AG04450 (cell line): ENCODE results near the gene LRRK1. TPM values are rescaled to one million over a fixed set of nuclear protein-coding genes. Genes with fewer than 3 reads are reported as not detected.

Experiments used
- CTCF ChIA-PET: fragments of 300-600, 350-600 bp; formaldehyde crosslinking; extraction: SDS; loops from one replicate; lab custom pipeline; 2022; ENCODE audit warnings: antibody characterized with exemption, inconsistent platforms; lab: Charles Lee
- POLR2A ChIA-PET: fragments of 350-600 bp; formaldehyde crosslinking; extraction: SDS; loops from one replicate; lab custom pipeline; 2021; ENCODE audit warnings: antibody characterized with exemption, inconsistent platforms; lab: Yijun Ruan, JAX
- DNase-seq: peaks from one replicate; pipeline ENCODE4 v3.0.0-alpha.2; 2011; ENCODE audit warnings: low read depth, low spot score
- H3K27ac ChIP-seq: one replicate; pipeline ENCODE4 v1.5.1; 2012; ENCODE audit warnings: low read depth, low read length, control low read depth
- H3K27me3 ChIP-seq: one replicate; pipeline ENCODE4 v1.6.0; 2012; ENCODE audit warnings: low read length; ENCODE audit not compliant: control insufficient read depth, insufficient read depth
- H3K4me3 ChIP-seq: 2 replicates; pipeline ENCODE4 v1.5.1; 2011; ENCODE audit warnings: mild to moderate bottlenecking, low read depth, low read length, control low read depth
- H3K9me3 ChIP-seq: 2 replicates; pipeline ENCODE4 v1.5.1; 2012; ENCODE audit warnings: low read length; ENCODE audit not compliant: control insufficient read depth, insufficient read depth
- polyA plus RNA-seq: library from polyadenylated mRNA; depleted of rRNA; stranded (reverse); fragments of >200 nt; gene quantifications from 2 replicates; pipeline ENCODE4 v1.2.3, GENCODE V29; 2011
- TF ChIP-seq, protein P1 (sequence below): IDR thresholded peaks from 2 replicates; pipeline ENCODE4 v1.5.1; 2011; ENCODE audit warnings: low read depth, low read length, control low read depth, inconsistent platforms

The LRRK1 gene
- polyA plus RNA-seq, 1 experiment = 5.6 TPM

DNA sequence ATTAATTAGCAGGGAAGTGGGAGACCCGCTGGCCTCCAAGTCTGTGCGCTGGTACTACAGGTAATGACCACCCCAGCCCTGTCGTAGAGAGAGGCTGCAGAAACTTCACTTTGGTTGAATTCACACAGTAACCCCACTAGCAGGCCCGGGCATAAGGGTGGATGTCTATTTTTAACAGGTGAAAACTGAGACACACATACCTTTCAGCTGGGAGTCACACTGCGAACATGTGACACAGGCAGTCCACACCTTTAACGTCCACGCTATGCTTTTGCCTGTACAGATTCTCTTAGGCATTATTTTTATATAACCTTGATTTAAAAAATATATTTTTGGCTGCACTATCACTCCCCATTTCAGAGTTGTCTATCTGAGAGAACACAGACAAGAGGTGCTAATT, 3.9 kb downstream of the LRRK1 start:
- Histone ChIP-seq H3K9me3 (no peaks in the 10 kb centered on the region; the same call in 1 of the 2 replicates), H3K27ac (no peak overlapping the region), H3K4me3 (no peak overlapping the region), H3K27me3 (no peaks in the 10 kb centered on the region)
- TF ChIP-seq, protein P1, sequence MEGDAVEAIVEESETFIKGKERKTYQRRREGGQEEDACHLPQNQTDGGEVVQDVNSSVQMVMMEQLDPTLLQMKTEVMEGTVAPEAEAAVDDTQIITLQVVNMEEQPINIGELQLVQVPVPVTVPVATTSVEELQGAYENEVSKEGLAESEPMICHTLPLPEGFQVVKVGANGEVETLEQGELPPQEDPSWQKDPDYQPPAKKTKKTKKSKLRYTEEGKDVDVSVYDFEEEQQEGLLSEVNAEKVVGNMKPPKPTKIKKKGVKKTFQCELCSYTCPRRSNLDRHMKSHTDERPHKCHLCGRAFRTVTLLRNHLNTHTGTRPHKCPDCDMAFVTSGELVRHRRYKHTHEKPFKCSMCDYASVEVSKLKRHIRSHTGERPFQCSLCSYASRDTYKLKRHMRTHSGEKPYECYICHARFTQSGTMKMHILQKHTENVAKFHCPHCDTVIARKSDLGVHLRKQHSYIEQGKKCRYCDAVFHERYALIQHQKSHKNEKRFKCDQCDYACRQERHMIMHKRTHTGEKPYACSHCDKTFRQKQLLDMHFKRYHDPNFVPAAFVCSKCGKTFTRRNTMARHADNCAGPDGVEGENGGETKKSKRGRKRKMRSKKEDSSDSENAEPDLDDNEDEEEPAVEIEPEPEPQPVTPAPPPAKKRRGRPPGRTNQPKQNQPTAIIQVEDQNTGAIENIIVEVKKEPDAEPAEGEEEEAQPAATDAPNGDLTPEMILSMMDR = no peak
- CTCF ChIA-PET = interaction anchor here (1.6 kb wide), 1 partner anchor 84 kb away, joined by 8 read pairs; no protein-coding TSS in a partner anchor
- no peak for DNase-seq
- POLR2A ChIA-PET = no interaction called here

DNA sequence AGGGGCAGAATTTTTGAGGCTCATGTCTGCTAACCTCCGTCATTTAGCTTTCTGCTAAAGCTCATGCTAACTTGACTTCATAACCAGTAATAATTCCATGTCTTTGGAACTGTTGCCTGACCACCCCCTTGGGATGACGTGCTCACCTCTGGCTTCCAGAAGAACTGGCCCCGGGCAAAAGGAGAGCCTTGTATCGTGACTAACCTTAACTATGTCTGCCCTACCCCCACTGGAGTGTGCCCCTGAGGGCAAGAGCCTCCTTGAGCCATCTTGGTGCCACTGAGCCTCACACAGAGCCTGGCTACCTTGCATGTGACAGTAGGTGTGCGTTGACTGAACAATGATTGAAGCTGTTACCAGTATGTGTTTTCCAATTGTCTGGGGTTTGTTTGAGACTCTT, 4.7 kb downstream of the LRRK1 start:
- CTCF ChIA-PET = interaction anchor here (1.6 kb wide), 1 partner anchor 83 kb away, joined by 8 read pairs; no protein-coding TSS in a partner anchor
- H3K27ac ChIP-seq = no peak overlapping the region

DNA sequence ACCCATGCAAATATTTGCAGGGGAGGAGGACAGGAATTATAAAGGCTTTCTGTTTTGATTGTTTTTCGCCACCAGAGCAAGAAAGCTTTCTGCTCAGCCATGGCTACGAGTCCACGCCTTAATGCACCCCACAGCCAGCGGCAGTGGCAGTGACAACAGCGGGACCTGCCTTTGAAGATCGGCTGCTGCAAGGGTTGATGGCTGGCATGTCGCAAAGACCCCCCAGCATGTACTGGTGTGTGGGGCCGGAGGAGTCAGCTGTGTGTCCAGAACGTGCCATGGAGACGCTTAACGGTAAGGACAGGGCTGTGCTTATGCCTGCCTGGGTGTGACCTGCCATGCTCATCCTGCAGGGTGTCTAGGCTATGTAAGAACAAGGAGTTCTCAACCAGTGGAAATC, 5.3 kb downstream of the LRRK1 start:
- TF ChIP-seq, protein P1 = no peak
- CTCF ChIA-PET = interaction anchor here (1.6 kb wide), 1 partner anchor 82 kb away, joined by 8 read pairs; no protein-coding TSS in a partner anchor
- Histone ChIP-seq H3K27me3 (no peaks in the 10 kb centered on the region), H3K4me3 (no peak overlapping the region), H3K9me3 (no peaks in the 10 kb centered on the region; the same call in 1 of the 2 replicates), H3K27ac (no peak overlapping the region)
- POLR2A ChIA-PET = no interaction called here
- no peak for DNase-seq

More for the DNA sequence above, 4.7 kb downstream of the LRRK1 start:
- Histone ChIP-seq H3K9me3 (no peaks in the 10 kb centered on the region; the same call in 1 of the 2 replicates), H3K4me3 (no peak overlapping the region), H3K27me3 (no peaks in the 10 kb centered on the region)
- POLR2A ChIA-PET = no interaction called here
- TF ChIP-seq, protein P1 = no peak
- no peak for DNase-seq

DNA sequence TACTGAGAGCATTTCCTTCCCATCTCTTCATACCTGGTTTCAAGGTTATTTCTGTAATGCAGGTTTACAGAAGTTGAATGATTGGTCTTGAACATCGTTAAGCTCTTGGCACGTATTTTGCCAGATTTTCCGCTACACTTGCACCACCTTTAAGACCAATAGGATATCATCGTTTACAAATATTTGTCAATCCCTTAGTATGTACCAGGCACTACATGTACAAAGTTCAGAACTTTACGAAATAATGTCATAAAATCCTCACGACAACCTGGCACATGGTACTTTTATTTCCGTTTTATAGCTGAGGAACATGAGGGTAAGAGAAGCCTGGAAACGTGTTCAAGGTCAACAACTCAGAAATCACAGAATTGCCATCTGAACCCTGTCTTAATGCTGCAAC, 6.3 kb downstream of the LRRK1 start:
- TF ChIP-seq, protein P1 = no peak
- POLR2A ChIA-PET = no interaction called here
- no peak for DNase-seq
- no peak overlapping the region for H3K27ac ChIP-seq
- H3K4me3 ChIP-seq = no peak overlapping the region
- H3K9me3 ChIP-seq = no peaks in the 10 kb centered on the region
- CTCF ChIA-PET = no interaction called here
- H3K27me3 ChIP-seq = no peaks in the 10 kb centered on the region

DNA sequence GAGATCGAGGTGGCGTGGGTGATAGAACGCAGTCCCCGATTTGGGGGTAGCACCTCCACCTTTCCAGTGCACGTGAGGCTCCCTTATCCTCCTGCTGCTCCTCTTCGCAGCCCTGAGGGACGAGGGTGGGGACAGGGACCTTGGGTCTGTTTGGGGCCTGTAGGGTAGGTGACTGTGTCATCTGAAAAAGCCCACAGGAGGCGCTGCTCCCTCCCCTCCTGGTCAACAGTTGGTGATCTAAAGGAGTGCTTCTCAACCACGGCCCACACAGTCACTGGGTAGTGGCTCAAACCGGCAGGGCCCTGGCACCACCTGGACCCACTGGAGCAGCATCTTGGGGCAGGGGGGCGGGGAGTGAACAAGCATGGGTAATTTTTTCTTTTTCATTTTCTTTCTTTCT, 7.1 kb downstream of the LRRK1 start:
- Histone ChIP-seq H3K4me3 (no peak overlapping the region), H3K27me3 (no peaks in the 10 kb centered on the region), H3K27ac (no peak overlapping the region), H3K9me3 (no peaks in the 10 kb centered on the region)
- ChIA-PET POLR2A (no interaction called here), CTCF (interaction anchor here (5.2 kb wide), 1 partner anchor 8 kb away, joined by 28 read pairs; the partner anchor contains the start of gene LRRK1)
- no peak for DNase-seq
- TF ChIP-seq, protein P1 = no peak
